AG10803 (cell line): ENCODE measurements around the gene MALRD1.

Experiments used
- DNase-seq: peaks from one replicate; pipeline ENCODE4 v3.0.0; 2010; ENCODE audit warnings: low read depth
- H3K4me3 ChIP-seq: 2 replicates; pipeline ENCODE4 v1.5.1; 2011; ENCODE audit warnings: mild to moderate bottlenecking, low read length, control low read depth
- TF ChIP-seq, protein P1 (sequence below): conservative IDR thresholded peaks from 2 replicates; pipeline ENCODE4 v1.5.1; 2011; ENCODE audit warnings: mild to moderate bottlenecking, low read length, control low read depth, inconsistent platforms

The MALRD1 gene

DNA sequence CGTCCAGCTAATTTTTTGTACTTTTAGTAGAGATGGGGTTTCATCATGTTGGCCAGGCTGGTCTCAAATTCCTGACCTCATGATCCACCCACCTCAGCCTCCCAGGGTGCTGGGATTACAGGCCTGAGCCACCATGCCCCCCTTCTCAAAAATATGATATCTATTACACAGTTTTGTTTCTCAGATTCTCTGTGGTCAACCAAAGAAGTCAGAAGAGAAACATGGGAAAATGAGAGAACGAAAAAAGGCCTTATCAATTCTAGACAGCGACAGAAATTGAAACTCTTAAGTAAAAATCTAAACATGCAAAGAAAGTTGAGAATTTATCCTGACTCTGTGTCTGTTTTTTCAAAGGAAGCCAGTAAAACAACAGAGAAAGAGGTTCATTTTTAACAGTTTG lies 483.8 kb downstream of the MALRD1 start:
- H3K4me3 ChIP-seq, result no peak overlapping the region
- TF ChIP-seq, protein P1, sequence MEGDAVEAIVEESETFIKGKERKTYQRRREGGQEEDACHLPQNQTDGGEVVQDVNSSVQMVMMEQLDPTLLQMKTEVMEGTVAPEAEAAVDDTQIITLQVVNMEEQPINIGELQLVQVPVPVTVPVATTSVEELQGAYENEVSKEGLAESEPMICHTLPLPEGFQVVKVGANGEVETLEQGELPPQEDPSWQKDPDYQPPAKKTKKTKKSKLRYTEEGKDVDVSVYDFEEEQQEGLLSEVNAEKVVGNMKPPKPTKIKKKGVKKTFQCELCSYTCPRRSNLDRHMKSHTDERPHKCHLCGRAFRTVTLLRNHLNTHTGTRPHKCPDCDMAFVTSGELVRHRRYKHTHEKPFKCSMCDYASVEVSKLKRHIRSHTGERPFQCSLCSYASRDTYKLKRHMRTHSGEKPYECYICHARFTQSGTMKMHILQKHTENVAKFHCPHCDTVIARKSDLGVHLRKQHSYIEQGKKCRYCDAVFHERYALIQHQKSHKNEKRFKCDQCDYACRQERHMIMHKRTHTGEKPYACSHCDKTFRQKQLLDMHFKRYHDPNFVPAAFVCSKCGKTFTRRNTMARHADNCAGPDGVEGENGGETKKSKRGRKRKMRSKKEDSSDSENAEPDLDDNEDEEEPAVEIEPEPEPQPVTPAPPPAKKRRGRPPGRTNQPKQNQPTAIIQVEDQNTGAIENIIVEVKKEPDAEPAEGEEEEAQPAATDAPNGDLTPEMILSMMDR, result no peak
- no peak for DNase-seq

DNA sequence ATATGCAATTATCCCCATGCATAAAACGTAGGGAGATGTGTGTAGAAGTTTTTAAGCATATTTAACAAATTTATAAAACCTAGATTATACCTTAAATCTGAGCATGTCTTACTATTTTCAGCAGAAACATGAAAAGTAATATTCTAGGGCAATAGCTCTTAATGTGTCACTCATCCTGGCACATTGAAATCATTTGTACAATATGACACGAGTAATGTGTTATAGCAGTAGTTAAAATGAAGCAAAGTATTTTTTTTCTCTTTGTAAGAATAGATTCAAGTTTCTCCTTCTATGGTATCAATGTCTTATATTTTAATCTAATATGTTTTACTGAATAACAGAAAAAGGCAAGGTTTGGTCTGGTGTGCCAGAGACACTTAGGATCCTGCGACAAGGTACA lies 492.7 kb downstream of the MALRD1 start:
- TF ChIP-seq, protein P1, result no peak
- no peak for DNase-seq
- no peak overlapping the region for H3K4me3 ChIP-seq

DNA sequence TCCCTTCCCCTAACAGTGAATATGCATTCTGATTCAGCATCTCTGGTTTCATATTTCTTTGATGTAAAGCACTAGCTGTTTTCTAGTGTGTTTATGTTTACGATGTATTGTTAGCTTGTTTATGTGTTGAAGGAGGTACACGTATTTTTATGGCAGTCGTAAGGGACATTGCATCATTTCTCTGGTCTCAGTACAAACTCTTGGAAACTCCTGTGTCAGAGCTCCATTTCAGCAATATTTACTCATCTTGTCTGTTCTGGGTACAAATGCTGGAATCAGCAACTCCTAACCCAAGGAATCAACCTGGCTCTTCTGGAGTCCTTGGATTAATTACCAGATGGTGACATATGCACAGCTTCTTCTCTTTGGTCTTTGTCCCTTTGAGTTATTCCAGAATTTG lies 497.6 kb downstream of the MALRD1 start:
- TF ChIP-seq, protein P1, result no peak

DNA sequence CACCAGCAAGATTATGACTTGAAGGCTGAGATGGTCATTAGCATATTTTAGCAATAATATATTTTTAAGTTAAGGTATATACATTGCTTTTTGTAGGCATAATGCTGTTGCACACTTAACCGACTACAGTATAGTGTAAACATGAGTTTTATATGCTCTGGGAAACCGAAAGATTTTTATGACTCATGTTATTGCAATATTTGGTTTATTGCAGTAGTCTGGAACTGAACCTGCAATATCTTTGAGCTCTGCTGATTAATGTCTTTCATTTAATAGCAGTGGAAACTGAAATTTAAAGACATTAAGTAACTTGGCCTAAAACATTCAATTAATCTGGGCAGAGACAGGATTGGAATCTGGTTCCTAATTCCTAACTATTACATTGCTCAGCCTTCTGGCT lies 500.9 kb downstream of the MALRD1 start:
- no peak for DNase-seq
- H3K4me3 ChIP-seq, result no peak overlapping the region

More for the DNA sequence above, 497.6 kb downstream of the MALRD1 start:
- no peak overlapping the region for H3K4me3 ChIP-seq
- DNase-seq, result no peak

DNA sequence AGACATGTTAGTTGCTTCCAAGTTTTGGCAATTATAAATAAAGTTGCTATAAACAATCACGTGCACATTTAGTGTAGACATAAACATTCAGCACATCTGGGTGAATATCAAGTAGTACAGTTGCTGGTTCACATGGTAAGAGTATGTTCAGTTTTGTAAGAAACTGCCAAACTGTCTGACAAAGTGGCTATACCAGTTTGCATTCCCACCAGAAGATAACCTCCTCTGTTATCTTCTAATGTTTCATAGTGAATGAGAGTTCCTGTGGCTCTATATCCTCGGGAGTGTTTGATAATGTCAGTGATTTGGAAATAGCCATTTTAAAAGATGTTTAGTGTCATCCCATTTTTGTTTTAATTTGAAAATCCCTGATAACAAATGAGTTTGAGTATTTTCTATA lies 508.1 kb downstream of the MALRD1 start:
- H3K4me3 ChIP-seq, result no peak overlapping the region
- DNase-seq, result no peak
- TF ChIP-seq, protein P1, result no peak

More for the DNA sequence above, 500.9 kb downstream of the MALRD1 start:
- TF ChIP-seq, protein P1, result no peak

DNA sequence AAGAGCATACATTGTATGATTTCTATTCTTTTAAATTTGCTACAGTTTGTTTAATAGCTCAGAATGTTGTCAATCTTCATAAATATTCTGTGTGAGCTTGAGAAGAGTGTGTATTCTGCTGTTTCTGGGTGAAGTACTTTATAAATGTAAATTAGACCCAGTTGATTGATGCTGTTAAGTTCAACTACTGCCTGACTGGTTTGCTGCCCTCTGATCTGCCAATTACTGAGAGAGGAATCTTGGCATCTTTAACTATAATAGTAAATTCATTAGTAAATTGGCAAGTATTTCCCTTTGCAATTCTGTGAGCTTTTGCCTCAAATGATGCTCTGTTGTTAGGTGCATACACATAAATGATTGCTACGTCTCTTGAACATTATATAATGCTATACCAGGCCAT lies 512.6 kb downstream of the MALRD1 start:
- TF ChIP-seq, protein P1, result no peak
- no peak for DNase-seq
- no peak overlapping the region for H3K4me3 ChIP-seq

DNA sequence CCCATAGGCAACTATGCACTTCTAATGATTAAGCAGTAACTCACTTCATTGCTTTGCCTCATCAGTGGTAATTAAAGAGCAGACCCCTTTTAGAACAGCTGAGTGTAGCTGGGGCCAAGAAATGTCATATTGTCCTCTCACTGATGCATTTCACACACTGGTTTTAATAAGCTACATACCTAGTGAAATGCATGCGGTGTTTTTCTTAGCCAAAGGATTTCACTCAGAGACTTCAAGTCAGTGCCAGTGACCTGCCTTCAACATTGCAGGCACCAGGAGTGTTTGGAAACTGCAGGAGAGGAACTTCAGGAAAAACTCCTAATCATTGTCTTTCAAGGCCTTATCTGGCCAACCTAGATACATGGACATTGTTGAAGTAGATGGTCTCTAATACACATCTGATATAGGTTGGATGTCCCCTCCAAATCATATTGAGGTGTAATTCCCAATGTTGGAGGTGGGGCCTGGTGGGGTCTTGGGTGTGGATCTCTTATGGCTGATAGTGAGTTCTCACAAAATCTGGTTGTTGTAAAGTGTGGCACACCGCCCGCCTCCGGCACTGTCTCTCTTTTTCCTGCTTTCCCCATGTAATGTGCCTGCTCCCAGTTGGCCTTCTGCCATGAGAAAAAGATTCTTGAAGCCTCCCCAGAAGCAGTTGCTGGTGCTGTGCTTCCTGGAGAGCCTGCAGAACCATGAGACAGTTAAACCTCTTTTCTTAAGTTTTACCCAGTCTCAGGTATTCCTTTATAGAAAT lies 515.0 kb downstream of the MALRD1 start:
- TF ChIP-seq, protein P1, result no peak
- DNase-seq, result no peak
- no peak overlapping the region for H3K4me3 ChIP-seq
